Measurements from ENCODE around the gene SEL1L3.

DNA sequence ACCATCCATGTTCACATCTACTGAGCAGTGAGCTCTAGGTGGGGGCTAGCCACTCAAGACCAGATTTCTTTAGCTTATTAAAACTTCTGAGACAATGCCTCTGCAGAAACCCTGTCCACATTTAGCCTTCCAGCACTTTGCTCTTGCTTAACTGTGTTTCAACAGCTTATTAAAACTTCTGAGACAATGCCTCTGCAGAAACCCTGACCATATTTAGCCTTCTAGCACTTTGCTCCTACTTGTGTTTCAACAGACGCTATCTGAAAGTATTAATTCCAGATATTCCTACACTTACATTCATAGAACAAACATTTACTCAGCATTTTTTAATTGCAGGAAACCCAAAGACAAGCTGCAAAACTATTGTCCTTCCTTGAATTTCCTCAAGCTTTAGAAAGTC, 91.9 kb downstream of the SEL1L3 start:
- TF ChIP-seq, protein P1, sequence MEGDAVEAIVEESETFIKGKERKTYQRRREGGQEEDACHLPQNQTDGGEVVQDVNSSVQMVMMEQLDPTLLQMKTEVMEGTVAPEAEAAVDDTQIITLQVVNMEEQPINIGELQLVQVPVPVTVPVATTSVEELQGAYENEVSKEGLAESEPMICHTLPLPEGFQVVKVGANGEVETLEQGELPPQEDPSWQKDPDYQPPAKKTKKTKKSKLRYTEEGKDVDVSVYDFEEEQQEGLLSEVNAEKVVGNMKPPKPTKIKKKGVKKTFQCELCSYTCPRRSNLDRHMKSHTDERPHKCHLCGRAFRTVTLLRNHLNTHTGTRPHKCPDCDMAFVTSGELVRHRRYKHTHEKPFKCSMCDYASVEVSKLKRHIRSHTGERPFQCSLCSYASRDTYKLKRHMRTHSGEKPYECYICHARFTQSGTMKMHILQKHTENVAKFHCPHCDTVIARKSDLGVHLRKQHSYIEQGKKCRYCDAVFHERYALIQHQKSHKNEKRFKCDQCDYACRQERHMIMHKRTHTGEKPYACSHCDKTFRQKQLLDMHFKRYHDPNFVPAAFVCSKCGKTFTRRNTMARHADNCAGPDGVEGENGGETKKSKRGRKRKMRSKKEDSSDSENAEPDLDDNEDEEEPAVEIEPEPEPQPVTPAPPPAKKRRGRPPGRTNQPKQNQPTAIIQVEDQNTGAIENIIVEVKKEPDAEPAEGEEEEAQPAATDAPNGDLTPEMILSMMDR (IDR thresholded peaks at IDR 0.05), result no peak
- no peak for TF ChIP-seq SMC3 (IDR thresholded peaks at IDR 0.05; ENCODE audit: low read depth, low read length)
- TF ChIP-seq, protein P2, sequence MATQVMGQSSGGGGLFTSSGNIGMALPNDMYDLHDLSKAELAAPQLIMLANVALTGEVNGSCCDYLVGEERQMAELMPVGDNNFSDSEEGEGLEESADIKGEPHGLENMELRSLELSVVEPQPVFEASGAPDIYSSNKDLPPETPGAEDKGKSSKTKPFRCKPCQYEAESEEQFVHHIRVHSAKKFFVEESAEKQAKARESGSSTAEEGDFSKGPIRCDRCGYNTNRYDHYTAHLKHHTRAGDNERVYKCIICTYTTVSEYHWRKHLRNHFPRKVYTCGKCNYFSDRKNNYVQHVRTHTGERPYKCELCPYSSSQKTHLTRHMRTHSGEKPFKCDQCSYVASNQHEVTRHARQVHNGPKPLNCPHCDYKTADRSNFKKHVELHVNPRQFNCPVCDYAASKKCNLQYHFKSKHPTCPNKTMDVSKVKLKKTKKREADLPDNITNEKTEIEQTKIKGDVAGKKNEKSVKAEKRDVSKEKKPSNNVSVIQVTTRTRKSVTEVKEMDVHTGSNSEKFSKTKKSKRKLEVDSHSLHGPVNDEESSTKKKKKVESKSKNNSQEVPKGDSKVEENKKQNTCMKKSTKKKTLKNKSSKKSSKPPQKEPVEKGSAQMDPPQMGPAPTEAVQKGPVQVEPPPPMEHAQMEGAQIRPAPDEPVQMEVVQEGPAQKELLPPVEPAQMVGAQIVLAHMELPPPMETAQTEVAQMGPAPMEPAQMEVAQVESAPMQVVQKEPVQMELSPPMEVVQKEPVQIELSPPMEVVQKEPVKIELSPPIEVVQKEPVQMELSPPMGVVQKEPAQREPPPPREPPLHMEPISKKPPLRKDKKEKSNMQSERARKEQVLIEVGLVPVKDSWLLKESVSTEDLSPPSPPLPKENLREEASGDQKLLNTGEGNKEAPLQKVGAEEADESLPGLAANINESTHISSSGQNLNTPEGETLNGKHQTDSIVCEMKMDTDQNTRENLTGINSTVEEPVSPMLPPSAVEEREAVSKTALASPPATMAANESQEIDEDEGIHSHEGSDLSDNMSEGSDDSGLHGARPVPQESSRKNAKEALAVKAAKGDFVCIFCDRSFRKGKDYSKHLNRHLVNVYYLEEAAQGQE (IDR thresholded peaks at IDR 0.05; ENCODE audit: low read depth, low read length), result no peak
- TF ChIP-seq CHD2 (IDR thresholded peaks at IDR 0.05; ENCODE audit: low read length, partially characterized antibody), result no peak
